ENCODE measurements around the gene HES5.

The HES5 gene

GRCh38 chr1:2499986-2500596, 30.0 kb downstream of the HES5 start:
- FAIRE-seq: no peak

- no peak for FAIRE-seq
Observed at GRCh38 chr1:2499260-2499659, 30.8 kb downstream of the HES5 start.

DNA sequence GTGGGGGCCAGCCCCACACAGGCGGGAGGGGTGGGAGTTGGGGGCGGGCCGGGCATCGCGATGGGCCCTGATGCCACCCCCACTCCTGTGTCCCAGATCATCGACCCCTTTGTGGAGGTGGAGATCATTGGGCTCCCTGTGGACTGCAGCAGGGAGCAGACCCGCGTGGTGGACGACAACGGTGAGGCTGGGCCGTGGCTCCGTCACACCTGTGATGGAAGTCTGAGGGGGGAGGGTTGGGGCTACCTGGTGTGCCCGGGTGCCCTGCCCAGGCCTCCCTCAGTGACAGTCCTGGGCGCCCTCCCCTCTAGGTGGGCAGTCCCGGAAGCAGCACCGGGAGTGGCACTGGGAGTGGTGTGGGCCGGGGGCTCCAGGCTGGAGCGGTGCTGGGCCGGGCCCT, 31.4 kb downstream of the HES5 start:
- FAIRE-seq: no peak

GRCh38 chr1:2497891-2498290, 32.2 kb downstream of the HES5 start:
- no peak for FAIRE-seq

DNA sequence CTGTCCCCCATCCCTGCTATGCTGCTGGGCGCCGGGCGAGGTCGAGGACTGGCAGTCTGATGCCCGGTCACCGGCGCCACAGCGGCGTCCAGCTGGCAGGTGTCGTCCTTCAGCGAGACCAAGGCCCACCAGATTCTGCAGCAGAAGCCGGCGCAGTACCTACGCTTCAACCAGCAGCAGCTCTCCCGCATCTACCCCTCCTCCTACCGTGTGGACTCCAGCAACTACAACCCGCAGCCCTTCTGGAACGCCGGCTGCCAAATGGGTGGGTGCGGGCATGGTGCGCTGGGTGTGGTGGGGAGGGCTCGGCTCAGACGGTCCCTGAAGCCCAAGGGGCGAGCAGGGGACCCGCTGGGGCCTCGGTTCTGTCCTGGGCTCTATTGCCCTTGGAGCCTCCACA, 33.3 kb downstream of the HES5 start:
- FAIRE-seq: no peak

DNA sequence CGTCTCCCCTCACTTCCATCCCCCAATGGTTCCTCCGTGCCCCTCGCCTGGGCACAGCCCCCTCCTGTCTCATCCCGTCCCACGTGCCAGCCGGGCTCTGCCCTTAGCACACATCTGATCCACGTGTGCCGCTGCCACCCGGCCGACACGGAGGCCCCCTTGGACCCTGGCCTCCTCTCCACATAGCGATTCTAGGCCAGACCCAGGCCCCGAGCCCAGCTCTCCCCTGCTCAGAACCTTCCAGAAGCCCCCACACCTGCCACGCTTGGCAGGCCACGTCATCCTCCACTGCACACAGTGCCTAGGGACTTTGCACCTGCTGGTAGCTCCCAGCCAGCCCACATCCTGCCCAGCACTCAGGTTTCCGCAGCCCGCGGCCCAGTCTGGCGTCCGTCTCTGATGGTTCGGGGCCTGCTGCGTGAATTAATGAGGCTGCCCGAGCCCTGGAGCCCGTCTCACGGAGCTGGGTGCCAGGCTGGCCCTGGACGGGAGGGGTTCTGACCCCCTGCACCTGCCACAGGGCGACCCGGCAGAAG, 33.9 kb downstream of the HES5 start:
- no peak for FAIRE-seq

DNA sequence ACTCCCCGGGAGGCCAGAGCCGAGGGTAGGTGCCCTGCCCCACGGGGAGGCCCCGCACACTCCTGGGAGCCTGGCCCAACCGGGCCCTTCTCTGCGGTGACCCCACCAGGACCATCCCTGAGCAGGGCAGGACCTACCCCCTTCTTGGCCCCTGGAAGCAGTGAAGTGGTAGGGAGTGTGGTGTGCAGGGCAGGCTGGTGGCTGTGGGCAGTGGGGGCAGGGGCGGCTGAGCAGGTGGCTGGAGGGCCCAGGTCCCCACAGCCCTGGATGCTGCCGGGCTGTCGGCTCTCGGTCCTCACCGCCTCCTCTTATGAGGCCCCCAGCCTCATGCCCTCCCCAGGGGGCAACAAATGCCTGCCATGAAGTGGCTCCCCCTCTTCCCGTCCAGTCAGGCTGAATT, 34.5 kb downstream of the HES5 start:
- FAIRE-seq: no peak

GRCh38 chr1:2495026-2495425, 35.0 kb downstream of the HES5 start:
- FAIRE-seq: no peak

GRCh38 chr1:2494323-2494693, 35.8 kb downstream of the HES5 start:
- no peak for FAIRE-seq

GRCh38 chr1:2493691-2494322, 36.3 kb downstream of the HES5 start:
- no peak for FAIRE-seq

- no peak for FAIRE-seq
Observed at GRCh38 chr1:2493218-2493617, 36.8 kb downstream of the HES5 start.

- no peak for FAIRE-seq
Observed at GRCh38 chr1:2492091-2492490, 38.0 kb downstream of the HES5 start.

GRCh38 chr1:2489615-2490014, 40.4 kb downstream of the HES5 start:
- no peak for FAIRE-seq

- FAIRE-seq: no peak
Observed at GRCh38 chr1:2488688-2489087, 41.4 kb downstream of the HES5 start.

GRCh38 chr1:2486558-2486957, 43.5 kb downstream of the HES5 start:
- FAIRE-seq: no peak

DNA sequence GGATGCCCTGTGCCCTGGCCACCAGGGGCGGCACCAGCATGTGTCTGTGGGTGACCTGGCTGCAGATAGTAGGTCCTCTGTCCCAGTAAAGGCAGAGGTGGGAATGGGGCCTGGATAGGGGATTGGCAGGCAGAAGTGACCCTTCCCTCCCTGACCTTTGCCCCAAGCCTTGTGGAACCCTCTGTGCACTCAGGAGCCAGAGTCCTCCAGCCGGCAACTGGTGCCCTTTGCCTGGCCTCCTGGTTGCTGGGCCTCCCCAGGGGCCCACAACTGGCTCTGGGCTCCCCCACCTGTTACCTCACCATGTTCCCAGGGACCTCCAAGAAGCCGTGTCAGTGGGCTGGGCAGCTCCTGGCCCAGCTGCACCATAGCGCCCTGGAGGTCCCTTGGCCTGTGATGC, 44.0 kb downstream of the HES5 start:
- FAIRE-seq: no peak

DNA sequence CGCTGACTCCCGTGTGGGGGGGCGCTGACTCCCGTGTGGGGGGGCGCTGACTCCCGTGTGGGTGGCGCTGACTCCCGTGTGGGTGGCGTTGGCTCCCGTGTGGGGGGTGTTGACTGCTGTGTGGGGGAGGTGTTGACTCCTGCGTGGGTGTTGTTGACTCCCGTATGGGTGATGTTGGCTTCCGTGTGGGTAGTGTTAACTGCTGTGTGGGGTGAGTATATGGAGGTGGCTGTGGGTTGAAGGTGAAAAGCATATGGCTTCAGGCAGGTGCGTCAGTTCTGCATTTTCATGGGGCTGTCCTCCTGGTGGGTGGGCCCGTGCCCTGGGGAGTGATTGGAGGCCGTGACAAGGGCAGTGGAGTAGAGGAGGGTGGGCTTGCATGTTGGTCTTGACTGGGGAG, 46.1 kb downstream of the HES5 start:
- no peak for FAIRE-seq

DNA sequence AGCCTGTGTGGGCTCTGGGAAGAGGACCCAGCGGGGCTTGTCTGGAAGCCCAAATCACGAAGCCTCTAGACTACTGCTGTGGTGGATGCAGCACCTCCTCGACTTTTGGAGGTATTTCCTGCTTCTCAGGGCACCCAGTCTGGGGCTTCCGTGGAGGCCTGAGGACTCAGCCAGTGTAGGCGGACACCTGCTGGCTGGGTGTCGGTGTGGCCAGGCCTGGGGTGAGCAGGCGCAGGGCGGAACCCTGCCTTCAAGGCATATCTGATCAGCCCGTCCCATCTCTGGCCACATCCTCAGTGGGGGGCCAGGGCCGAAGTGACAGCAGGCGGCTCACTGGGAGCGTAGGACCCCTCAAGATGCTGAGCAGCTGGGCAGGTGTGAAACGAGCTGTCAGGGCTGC, 47.0 kb downstream of the HES5 start:
- no peak for FAIRE-seq

- no peak for FAIRE-seq
Observed at GRCh38 chr1:2482588-2482987, 47.5 kb downstream of the HES5 start.

DNA sequence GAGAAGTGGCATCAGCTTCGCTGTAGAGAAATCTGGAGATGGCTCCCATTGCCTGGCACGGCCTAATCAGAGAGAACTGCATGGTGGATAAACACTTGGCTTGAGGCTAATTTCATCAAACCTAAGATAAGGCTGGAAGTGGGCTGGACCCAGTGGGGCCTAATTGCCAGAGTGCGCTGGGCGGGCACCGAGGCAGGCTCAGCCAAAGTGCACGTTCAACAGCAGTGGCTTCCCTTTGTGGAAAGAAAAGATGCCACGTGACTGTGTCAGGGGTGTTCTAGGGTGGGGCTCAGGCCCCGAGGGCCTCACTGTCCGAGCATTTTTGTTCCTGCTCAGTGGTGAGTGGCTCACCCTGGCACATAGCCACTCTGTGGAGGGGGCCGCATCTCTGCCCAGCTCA, 48.2 kb downstream of the HES5 start:
- no peak for FAIRE-seq

DNA sequence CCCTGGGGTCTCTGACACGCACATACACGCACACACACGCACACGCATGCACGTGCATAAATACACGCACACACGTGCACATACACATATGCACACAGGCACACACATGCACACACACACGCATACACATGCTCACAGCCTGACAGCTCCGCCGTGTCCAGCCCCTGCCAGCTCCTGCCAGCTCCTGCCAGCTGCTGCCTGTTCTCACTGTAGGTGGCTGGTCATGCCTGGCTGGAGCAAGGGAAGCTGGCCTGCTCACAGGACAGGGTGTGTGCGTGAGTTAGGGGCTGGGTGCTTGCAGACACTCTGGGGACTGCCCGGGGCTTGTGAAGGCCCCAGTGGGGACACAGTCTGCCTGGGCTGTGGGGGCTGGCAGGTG, 49.1 kb downstream of the HES5 start:
- no peak for FAIRE-seq

DNA sequence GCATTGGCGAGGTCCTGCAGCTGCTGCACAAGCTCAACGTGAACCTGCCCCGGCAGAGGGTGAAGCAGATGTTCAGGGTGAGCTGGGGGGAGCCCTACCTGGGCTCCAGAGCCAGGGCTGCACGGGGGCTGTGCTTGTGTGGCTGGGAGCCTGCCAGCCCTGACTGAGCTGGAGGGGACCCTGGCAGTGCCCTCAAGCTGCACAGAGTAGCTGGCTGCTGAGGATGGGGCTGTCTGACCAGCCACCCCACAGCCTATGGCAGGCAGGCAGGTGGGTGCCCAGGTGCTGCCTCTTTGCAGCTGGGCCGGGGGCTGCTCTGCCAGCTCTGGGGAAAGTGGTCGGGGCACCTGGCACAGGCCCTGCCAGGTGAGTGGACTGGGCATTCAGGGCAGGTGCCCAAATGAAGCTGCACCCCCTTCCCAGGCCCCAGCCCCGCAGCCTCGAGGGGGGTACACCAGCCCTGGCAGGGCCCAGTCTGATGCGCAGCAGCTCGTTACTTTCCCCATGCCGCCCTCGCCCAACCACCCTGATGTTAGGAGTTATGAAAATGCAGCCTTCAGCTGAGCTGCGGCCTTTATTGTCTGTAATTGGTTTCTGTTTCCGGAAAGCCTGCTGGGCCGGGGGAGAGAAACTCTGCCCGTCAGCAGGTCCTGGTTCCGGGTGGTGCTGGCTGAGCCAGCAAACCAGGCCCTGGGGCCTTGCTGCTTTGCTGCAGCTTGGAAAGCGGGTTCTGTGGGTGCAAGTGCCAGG, 49.7 kb downstream of the HES5 start:
- FAIRE-seq: no peak

GRCh38 chr1:2479618-2480017, 50.4 kb downstream of the HES5 start:
- FAIRE-seq: no peak

GRCh38 chr1:2479186-2479585, 50.9 kb downstream of the HES5 start:
- no peak for FAIRE-seq
